Stimulated activated CD8-positive, alpha-beta memory T cell treated with anti-CD3 and anti-CD28 coated beads, Interleukin-7, amount 100 ng/mL, for 4 hours (primary cell): ENCODE results near the gene RASGEF1C.

Source experiments
- DNase-seq, 2 donors: peaks; one replicate each; pipeline ENCODE4 v3.0.0-alpha.2; 2020; ENCODE audit warnings: low read depth in 2 of 2

RASGEF1C gene

GRCh38 chr5:180159756-180160155 is 49.3 kb downstream of the RASGEF1C start:
- no peak for DNase-seq

GRCh38 chr5:180157866-180158265 is 51.1 kb downstream of the RASGEF1C start:
- no peak for DNase-seq

DNA sequence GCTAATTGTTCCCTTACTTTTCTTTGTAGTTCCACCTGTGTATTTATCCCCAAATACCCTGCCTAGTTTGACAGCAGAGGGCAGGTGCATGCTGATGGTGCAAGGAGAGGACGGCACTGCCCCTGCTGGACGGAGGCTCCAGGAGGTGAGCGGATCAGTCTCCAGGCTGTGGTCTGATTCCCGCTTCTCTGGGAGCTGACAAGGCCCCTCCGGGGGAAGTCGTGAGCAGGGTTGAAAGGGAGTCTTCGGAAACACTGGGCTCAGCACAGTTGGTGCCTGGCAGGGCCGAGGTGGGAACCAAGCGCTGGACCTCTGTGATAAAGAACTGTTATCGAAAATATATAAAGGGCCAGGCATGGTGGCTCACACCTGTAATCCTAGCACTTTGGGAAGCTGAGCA is 52.9 kb downstream of the RASGEF1C start:
- no peak for DNase-seq

GRCh38 chr5:180155365-180155926 is 53.6 kb downstream of the RASGEF1C start:
- DNase-seq = no peak

DNA sequence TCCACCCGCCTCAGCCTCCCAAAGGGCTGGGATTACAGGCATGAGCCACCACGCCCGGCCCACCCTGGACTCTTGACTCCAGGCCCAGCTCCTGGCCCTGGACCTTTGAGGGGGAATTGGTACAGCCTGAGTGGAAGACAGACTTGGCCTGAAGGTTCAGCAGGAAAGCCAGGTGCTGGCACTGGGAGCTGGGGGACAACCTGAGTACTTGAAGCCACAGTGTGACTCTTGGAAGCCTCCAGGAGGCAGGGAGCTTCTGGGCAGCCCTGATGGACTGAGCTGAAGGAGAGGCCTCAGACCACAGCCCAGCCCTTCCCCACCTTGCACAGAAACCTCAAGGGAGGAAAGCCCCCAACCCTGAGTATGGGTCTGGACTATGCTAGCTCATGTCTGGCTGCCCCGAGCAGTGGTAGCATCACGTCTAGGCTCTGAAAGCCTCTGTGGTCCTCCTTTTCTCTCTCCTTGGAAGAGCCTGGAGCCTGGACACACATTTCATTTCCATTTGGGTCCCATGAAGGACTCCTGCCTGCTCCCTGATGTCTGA is 54.1 kb downstream of the RASGEF1C start:
- DNase-seq = no peak

GRCh38 chr5:180153991-180154390 is 55.0 kb downstream of the RASGEF1C start:
- DNase-seq = no peak

DNA sequence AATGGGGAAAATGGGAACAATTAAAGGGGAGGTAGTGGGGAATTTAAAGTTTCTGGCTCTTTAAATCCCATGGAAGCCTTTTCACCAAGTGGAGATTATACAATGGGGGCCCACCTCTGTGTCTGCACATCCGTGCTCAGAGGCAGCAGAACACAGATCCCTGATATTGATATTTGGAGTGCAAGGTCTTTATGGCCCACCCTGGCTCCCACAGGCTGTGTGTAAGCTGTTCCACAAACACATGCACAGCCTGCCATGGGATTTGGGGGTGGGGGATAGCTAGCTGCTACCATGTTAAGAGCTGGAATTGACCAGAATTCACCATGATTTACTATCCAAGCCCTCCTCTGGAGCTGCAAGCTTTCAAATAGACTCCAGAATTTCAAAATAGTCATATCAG is 55.9 kb downstream of the RASGEF1C start:
- DNase-seq = no peak

GRCh38 chr5:180143656-180144364 is 65.2 kb downstream of the RASGEF1C start:
- DNase-seq = no peak

- no peak for DNase-seq
Measured at GRCh38 chr5:180142824-180143610, 66.0 kb downstream of the RASGEF1C start.

- no peak for DNase-seq
Measured at GRCh38 chr5:180142021-180142765, 66.8 kb downstream of the RASGEF1C start.

GRCh38 chr5:180141068-180141660 is 67.8 kb downstream of the RASGEF1C start:
- DNase-seq = no peak

DNA sequence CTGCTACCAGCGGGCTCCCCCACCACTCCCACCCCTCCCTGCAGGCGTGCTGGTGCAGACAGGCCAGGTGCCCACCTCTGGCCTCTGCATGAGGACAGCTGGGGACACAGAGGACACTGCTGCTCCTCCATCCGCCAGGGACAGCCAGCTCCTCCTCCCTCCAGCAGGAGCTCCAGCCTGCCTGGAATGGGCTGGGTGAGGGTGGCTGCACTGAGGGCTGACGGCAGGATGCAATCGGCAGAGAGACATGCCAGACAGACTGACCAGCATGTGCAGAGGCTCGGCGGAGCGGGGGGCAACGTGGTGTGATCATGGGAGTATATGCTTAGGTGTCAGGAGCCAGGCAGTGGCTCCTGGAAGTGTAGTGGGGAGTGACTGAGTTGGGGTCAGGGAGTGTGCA is 68.4 kb downstream of the RASGEF1C start:
- DNase-seq = no peak

GRCh38 chr5:180140079-180140554 is 68.9 kb downstream of the RASGEF1C start:
- DNase-seq = no peak

DNA sequence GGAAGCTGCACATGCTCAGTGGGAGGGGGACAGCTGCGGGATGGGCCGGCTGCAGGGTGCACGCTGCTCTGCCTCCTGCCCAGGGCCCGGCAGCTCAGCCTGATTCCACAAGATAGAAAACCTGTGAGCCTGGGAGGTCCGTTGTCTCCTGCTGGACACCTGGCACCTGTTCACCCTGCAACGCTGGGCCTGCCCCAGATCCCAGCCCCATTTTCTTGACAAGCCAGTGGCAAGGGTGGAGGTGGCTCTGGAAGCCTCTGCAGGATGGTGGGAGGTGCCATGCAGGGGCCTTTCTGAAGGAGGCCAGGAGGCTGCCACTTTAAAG is 69.3 kb downstream of the RASGEF1C start:
- DNase-seq = no peak

DNA sequence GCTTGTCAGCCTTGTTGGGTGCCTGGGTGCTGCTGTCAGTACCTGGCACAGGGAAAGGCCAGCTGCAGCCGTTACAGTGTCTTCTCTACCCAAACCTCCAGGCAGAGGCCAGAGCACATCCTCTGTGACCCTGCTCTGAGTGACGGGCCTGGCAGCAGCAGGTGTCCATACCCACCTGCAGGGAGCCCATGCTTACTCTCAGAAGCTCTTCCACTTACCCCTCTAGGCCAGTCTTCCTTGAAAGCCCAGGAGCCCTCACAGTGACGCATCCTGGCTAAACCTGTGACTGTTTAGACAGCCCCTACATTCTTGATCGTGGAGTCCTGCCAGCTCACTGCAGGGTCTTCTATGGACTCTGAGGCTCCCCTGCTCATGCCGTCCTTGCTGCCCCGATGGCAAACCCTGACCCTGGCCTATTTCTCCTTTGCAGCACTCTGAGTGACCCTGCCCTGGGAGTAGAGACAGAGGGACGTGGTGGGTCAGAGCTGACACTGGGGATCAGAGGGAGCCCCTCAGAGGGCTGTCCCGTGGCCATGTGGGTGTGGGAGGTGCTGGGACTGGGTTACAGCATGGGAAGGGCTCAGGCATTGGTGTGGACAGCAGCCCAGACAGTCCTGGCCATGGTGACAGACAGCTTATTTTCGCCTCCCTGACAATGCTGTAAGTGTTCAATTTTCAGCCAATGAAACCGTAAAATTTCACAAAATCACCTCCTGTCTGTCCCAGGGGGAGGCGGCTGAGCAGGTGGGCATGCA is 69.9 kb downstream of the RASGEF1C start:
- no peak for DNase-seq

GRCh38 chr5:180138214-180138975 is 70.6 kb downstream of the RASGEF1C start:
- no peak for DNase-seq

DNA sequence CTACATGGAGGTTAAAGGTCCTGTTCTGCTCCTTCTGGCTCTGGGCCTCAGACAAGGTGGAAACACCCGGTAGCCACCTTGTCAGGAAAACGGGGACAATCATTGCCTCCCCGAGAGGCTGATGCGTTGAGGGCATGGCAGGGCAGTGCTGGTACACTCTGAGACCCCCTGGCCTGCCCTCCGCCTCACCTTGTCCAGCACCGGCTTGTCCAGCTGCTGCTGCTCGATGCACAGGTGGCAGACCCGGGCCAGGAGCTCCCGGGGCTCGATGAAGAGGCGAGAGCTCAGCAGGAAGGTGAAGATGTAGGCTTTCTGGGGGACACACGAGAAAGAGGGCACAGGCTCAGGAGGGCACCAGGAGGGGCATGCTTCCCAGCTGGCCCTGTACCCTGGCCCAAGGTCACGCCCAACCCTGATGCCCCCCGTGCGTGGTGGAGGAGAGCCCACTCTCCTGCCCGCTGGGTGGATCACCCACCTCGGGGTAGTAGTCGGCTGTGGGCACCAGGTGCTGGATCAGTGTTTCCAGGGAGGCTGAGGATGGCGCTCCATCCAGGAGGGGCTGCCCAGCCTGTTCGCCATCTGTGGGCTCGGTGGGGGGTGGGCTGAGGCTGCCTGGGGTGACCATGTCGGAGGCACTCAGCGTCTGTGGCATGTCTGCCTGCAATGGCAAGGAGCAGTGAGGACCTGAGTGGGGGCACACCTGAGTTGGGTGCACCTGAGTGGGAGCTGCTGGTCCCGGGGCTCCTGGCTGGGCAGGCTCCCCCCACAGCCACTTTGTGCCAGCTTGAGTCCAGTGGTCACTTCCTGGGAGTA is 71.4 kb downstream of the RASGEF1C start:
- no peak for DNase-seq

DNA sequence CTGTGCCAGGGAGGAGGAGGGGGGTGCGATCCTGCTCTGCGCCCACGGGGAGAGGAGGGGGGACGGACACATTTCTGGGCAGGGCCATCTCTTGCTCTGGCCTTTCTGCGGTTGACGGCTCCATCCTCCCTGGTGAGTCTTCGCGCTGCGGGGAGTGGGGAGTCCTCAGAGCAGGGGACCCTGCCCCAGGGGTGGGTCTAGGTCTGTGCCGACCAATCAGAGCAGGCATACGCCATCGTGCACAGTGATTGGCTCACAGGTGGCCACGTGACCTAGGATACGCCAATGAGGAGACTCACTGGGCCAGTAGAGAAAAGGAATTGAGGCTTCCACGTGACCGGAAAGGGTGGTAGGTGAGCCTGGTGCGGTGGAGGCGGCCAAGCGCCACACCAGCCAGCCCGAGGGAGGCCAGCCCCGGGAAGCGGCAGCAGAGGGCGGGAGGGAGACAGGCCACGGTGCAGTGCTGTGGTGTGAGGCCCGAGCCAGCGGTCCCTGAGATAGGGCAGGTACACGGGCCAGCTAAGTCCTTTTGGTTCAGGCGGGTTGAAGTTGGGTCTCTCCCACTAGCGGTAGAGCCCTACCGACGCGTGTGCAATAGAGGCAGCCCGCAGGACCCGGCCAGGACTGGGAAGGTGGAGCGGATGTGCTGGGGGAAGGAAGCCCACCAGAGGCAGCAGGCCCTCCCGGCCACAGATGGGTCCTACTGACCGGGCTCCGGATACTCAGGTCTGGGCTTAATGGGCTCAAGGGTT is 72.2 kb downstream of the RASGEF1C start:
- no peak for DNase-seq
